HL-60/S4 treated with retinoic acid at 250 ng/mL for 4 days and 3 days (cell line): Measurements from ENCODE around the gene KCNG3.

Source experiments
- in situ Hi-C: fragments of 300-500 bp; cut with MboI; formaldehyde crosslinking; loops from 2 replicates; pipeline ENCODE4 v1.7.0; 2022; ENCODE audit warnings: low sequenced_read_pairs

Gene KCNG3

DNA sequence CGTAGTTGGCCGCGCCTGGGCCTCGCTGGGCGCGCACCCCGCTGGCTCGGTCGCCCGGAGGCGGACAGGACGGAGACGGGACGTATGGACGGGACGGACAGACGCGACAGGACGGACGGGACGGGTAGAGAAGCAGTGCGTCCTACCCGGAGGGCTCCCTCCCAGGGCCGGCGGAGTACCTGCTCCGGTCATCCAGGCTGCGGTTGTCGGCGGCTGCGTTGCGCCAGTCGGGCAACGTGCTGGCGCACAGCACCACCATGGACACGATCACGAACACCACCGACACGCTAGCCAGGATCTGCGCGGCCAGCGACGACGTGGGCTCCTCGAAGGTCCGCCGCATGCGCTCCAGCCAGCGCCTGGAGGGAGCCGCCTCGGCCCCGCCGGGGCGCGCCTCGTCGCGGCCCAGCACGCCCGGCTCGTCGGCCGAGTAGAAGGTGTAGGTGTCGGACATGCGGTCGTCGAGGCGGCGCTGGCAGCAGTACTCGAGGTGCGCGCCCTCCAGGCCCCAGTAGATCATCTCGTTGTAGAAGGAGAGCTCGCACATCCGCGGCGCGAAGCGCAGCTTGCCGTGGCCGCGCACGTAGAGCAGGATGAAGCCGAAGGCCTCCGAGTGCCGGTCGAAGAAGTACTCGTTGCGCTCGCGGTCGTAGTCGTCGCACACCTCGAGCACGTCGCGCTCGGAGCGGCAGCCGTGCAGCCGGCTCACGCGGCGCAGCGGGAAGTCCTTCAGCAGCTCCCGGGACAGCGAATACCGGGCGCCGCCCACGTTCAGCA is 903 bp downstream of the KCNG3 start:
- in situ Hi-C loops, result no loop called here

DNA sequence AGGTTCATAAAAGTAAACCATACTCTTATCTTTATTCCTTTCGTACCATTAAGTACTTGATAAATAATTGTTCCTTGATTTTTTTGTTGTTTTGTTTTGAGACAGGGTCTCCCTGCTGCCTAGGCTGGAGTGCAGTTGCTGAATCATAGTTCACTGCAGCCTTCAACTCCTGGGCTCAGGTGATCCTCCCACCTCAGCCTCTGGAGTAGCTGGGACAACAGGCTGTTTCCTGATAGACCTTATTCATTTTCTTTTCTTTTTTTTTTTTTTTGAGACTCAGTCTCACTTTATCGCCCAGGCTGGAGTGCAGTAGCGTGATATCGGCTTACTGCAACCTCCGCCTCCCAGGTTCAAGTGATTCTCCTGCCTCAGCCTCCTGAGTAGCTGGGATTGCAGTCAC is 5.5 kb downstream of the KCNG3 start:
- in situ Hi-C loops, result no loop called here

DNA sequence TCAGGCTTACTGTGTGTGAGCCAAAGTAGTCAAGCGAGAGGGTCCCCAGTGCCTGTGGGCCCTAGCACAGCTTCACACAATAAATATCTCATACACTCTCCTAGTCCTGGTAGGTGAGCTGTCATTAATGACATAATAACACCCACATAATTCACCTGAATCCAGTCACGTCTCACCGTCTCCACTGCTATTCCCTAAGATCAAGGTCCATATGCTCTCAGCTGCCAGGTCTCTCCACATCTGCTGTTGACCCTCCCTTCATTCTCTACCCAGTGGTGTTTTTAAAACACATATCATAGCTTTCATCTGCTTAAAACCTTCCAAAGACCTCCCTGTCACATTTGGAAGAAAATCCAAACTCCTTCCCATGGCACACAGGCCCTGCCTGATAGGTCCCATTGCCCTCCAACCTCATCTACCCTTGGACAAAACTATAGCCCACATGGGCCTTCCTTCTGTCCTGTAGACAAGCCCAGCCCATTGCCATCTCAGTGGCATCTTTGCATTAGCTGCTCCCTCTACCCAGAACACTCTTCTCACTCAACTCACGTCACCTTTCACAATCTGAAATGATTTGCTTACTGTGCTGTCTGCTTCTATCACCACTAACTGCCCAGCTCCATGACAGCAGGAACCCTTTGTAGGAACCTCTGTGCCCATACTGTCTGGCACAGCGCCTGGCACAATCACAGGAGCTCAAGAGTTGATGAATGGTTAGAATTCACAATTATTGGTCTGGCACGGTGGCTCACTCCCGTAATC is 7.5 kb downstream of the KCNG3 start:
- in situ Hi-C loops, result no loop called here

DNA sequence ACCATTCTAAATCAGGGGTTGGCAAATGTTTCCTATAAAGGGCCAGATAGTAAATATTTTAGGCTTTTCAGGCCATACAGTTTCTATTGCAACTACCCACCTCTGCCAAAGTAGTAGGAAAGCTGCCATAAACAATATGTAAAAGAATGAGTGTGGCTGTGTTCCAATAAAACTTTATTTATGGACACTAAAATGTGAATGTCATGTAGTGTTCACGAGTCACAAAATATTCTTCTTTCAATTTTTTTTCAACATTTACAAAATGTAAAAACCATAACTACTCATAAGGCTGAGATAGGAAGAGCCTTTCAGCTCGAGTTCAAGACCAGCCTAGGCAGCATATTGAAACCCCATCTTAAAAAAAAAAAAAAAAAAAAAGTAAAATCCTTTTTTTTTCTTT is 13.4 kb downstream of the KCNG3 start:
- in situ Hi-C loops, result no loop called here

DNA sequence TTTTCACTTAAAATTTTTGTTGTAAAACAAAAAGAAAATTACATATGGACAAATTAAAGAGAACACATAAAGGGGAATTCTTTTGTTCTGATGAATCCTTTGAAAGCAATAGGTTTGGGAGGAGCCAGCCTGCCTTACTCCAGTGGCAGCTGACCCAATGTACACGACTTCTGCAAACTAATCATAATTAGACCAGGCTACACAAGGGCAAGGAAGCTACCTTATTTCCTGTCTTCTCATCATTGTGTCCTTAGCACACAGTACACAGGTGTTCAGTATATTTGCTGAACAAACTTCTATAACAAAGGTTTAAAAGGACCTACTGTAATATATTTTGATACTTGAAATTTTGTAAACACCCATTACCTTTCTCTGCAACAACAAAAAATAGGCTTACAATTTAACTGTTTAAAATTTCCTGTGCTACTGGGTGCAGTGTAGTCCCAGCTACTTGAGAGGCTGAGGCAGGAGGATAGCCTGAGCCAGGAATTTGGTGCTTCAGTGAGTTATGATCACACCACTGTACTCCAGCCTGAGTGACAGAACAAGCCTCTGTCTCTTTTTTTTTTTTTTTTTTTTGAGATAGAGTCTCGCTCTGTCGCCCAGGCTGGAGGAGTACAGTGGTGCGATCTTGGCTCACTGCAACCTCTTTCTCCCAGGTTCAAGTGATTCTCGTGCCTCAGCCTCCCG is 18.9 kb downstream of the KCNG3 start:
- in situ Hi-C loops, result no loop called here

DNA sequence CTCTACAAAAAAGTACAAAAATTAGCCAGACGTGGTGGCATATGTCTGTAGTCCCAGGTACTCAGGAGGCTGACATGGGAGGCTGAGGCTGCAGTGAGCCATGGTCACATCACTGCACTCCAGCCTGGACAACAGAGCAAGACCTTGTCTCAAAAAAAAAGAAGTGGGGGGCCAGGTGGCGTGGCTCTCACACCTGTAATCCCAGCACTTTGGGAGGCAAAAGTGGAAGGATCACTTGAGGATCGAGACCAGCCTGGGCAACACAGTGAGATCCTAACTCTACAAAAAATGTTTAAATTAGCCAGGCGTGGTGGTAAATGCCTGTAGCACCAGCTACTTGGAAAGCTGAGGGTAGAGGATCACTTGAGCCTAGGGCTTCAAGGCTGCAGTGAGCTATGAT is 23.1 kb downstream of the KCNG3 start:
- in situ Hi-C loops, result no loop called here

DNA sequence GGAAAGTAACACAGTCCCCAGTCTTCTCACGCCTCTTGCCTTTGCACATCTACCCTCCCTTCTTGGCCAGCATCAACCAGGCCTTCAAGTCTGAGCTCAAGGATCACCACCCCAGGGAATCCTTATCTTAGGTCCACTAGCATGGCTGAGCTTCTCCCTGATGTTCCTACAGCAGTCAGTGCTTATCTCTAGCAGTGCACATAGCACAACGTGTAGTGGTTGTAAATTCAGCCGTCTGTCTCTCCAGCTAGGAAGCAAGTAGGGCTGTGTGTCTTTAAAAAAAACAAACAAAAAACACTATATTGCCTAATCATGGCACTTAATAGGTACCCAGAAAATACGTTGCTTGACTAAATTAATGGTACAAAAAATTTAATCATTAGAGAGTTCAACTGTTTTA is 29.2 kb downstream of the KCNG3 start:
- in situ Hi-C loops, result no loop called here

DNA sequence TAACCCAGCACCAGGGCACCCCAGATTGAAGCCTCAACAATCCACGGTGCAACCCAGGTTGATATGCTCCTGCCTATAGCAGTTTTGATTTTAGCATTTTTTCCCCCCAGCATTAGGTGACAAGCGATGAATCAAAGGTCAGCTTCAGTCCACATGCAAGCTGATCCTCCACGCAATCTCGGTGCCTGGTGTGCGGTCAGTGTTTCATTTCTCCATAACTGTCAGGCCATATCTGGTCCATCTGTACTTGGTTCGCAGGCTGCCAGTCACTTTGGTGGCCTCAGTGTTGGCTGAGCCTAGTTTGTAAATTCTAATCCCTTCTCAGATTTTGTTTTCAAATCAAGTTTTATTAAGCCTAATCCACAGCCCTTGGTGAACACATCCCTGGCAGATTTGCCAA is 30.2 kb downstream of the KCNG3 start:
- in situ Hi-C loops, result no loop called here

DNA sequence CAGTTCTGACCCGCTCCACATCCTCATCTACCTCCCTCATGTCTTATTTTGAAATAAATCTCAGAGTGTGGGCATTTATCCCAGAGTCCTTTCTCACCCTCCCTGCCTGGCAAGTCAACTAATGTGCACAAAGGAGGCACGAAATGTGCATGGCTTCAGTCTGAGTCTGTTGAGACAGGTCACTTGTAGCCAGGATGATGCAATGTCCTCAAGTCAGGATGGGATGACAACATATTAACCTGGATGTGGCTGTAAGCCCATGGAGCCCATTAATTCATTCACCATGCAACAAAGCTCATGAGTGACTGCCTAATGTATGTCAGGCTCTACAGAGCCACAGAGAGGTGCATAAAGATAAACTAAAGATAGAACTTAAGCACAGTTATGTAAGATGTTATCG is 34.5 kb downstream of the KCNG3 start:
- in situ Hi-C loops, result no loop called here

DNA sequence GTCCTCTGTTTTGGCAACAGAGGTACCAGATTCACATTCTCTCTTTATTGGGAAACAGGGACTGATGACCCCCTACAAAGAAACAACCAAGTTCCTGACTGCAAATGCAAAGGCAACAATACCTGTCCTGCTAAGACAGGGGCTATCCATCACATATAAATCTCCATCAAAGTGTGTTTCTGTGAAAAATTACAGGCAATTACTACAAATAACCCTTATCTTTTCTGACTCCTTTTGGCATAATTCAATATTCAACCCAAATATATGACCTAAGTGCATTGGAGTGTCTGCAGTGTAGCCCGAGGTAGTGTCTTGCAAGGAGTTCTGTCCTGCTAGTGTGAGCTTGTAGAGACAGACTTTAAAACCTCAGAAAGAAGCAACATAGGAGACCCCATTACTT is 35.4 kb downstream of the KCNG3 start:
- in situ Hi-C loops, result no loop called here

DNA sequence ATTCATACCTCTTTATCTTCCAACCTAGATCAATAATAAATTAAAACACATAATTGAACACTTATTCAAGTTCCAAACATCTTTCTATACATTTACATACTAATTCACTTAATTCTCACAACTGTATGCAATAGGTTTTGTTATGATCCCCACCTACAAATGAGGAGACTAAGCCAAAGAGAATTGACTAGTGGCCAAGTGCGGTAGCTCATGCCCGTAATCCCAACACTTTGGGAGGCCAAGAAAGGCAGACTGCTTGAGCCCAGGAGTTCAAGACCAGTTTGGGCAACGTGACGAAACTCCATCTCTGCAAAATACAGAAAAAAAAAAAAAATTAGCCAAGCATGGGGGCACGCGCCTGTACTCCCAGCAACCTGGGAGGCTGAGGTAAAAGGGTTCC is 36.8 kb downstream of the KCNG3 start:
- in situ Hi-C loops, result no loop called here

DNA sequence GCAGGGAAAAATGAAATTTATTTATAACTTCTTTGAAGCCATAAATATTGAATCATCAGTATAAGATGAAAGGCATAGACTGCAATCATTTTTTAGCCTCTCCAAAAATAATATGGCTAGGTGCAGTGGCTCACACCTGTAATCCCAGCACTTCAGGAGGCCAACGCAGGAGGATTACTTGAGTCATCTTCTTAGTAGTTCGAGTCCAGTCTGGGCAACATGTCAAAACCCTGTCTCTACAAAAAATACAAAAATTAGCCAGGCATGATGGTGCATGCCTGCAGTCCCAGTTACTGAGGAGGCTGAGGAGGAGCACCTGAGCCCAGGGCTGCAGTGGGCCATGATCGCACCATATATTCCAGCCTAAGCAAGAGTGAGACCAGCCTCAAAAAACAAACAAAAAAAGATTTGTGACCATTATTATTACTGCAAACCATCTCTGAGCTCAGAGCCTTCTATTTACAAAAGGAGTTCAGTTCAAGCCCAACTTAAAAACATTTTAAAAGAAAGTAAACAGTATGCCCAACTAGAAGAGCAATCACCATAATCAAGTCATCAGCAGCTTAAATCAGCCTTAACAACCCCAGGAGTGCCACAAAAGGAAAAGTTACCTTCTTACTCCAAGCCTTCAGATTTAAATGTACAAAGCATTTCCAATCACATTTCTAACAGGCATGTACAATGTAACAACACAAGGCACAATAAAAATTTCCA is 37.5 kb downstream of the KCNG3 start:
- in situ Hi-C loops, result no loop called here

DNA sequence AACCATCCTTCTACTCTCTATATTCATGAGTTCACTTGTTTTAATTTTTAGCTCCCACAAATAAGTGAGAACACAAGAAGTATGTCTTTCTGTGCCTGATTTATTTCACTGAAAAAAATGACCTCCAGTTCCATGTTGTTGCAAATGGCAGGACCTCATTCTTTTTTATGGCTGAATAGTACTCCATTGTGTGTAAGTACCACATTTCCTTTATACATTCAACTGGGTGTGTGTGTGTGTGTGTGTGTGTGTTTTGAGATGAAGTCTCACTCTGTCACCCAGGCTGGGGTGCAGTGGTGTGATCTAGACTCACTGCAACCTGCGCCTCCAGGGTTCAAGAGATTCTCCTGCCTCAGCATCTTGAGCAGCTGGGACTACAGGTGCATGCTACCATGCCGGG is 41.2 kb downstream of the KCNG3 start:
- in situ Hi-C loops, result no loop called here

DNA sequence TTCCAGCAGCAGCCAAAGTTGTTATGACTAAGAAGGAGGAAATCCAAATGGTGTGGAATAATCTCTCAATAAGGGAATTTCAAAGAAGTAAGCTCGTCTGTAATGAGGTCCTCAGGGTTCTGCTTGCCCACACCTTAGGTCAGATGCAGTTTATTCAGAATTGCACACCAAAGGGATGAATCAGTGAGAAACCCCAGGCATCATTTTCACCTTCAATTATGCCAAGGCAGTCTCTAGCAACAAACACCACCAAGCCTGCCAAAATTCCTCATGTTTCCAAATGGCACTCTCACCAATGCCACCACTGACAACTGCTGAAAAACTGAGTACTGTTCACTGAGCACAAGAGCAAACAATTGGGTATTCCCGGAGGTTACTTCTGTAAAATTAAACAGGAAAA is 43.6 kb downstream of the KCNG3 start:
- in situ Hi-C loops, result no loop called here

DNA sequence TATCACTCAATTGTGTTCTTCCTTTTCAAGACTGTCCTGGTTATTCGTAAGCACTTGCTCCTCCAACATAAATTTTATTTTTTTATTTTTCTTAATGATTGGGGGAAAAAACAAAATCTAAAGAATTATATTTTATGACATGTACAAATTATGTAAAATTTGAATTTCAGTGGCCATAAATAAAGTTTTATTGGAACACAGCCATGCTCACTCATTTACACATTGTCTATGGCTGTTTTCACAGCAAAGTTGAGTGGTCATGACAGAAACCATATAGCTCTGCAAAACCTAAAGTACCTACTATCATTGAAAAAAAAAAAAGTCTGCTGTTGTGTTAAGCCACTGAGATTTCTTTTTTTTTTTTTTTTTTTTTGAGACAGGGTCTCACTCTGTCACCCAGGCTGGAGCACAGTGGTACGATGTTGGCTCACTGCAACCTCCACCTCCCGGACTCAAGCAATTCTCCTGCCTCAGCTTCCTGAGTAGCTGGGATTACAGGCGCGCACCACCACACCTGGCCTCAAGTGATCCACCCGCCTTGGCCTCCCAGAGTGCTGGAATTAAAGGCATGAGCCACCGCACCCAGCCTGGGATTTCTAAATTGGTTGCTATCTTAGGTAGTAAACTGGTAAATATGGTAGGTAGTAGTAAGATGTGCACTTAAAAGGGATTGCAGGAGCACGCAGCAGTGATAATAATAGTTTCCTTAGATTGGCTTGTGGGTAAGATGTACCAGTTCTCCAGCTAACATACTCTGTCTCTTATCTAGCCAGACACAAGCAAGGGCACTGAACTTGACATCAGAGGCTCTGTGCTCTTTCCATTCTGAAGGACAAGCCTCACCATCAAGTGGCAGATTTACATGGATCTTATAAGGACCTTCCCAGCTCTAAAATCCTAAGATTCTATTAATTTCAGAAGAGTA is 44.4 kb downstream of the KCNG3 start:
- in situ Hi-C loops, result no loop called here

DNA sequence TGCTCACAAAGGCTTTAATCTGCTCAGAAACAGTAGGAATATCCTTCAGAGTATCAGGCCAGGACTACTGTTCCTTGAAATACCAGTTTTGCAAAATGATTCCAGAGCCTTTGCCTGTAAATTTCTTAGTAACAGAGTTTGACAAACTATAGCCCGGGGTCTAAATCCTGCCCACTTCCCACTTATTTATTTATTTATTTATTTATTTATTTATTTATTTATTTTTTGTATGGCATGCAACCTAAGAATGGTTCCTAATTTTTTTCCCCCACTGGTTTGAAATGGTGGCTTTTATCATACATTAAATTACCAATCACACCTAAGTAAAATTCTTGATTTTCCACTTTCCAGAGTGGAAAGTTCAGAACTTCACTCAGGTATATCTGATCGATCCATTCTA is 45.6 kb downstream of the KCNG3 start:
- in situ Hi-C loops, result no loop called here

DNA sequence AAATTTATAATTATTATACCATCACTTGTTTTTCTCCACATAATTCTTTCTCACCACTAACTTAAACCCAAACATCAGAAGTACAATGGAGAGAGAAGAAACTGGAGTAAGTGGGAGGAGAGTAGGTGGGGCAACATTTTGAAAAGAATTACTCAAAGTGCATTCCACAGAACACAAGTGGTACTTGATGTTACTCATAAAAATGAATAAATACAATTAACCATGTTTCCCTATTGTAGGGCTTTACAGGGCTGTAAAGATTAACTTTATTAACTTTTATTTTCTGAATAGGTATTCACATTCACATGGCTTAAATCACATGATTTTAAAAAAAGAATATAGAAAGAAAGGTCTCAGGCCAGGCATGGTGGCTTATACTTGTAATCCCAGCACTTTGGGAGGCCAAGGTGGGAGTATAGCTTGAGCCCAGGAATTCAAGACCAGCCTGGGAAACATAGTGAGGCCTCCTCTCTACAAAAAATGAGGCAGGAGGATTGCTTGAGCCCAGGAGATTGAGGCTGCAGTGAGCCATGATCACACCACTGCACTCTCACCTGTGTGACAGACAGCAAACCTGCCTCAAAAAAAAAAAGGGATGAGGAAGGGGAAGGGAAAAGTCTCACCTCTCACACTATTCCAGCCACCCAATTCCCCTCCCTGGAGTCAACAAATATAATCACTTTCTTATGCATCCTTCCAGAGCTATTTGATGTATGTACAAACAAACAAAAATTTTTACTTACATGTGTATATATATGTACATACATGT is 47.1 kb downstream of the KCNG3 start:
- in situ Hi-C loops, result no loop called here

DNA sequence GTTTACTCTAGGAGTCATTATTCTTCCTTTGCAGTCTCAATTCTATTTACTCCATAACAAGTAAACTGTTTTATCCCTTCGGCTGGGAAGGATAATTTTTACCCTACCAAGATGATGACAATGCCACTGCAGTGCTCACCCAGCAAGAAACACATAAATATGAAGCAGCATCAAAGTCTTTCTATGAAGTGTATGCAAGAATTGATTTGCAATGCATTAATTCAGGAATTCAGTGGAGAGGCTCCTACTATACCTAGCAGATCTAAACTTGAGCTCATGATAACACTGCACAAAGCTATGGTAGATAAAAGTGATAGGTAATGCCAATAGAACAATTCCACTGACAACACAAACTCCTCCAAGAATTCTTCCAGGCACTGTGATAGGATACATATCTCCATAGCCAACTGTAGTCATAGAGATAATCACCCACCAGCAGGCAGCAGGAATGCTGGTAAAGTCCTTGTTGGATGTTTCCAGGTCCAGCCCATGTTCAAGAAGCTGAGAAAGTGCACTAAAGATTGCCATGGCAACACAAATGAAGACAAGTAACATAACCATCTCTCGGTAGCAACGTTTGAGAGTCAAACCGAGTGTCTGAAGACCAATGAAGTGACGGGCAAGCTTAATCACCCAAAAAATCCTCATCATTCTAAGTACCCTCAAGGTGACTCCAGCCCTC is 49.9 kb downstream of the KCNG3 start:
- in situ Hi-C loops, result no loop called here

DNA sequence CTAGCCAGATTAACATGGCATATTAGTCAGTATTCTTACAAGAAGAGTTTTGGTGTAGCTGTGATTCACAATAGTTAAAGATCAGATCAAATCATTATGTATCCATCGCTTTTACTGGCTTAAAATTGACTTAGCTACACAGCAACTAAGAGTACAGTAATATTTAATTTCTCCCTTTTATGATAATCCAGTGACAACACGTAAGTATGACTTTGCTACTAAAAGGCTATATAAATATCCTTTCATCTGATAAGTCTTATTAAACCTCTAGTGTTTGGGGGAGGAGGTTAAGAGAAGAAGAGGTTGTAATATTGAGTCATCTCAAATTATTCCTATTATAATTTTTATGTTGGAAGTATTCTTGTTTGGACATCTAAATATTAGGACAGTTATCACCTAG is 51.0 kb downstream of the KCNG3 start:
- in situ Hi-C loops, result no loop called here
